HepG2 (cell line): Measurements from ENCODE around the gene ARAP1. TPM values are rescaled to one million over a fixed set of nuclear protein-coding genes. Genes with fewer than 3 reads are reported as not detected.

Experiments
- ASH2L ChIP-seq: fragments of 300-600, 200-600 bp; sonication (generic); IDR thresholded peaks from 2 replicates; pipeline ENCODE4 v1.7.0; 2017; ENCODE audit warnings: low read depth, mild to moderate bottlenecking, moderate library complexity, mixed read lengths, low read length; ENCODE audit not compliant: insufficient read length
- DMAP1 ChIP-seq: IDR thresholded peaks from 2 replicates; pipeline ENCODE4 v1.6.1; 2016
- HBP1 ChIP-seq: IDR thresholded peaks from 2 replicates; pipeline ENCODE4 v1.6.1; 2016; ENCODE audit warnings: low read depth, control low read depth
- PAF1 ChIP-seq: IDR thresholded peaks from 2 replicates; pipeline ENCODE4 v1.6.1; 2016; ENCODE audit warnings: missing genetic modification reagents, missing compliant biosample characterization
- ZNF747 ChIP-seq: sonication (generic); formaldehyde crosslinking; IDR thresholded peaks from 2 replicates; pipeline ENCODE4 v1.8.1; 2023; ENCODE audit warnings: missing genetic modification reagents, mild to moderate bottlenecking, borderline replicate concordance
- ZNF841 ChIP-seq: sonication (generic); formaldehyde crosslinking; IDR thresholded peaks from 2 replicates; pipeline ENCODE4 v1.8.1; 2023; ENCODE audit warnings: missing genetic modification reagents, borderline replicate concordance
- polyA plus RNA-seq, 8 experiments: library from polyadenylated mRNA; depleted of rRNA in 3 of 8; stranded (reverse) in 7 of 8; unstranded in 1 of 8; fragments of >200 nt; fragmentation: Illumina TruSeq in 4 of 8; extraction: Trizol in 4 of 8; gene quantifications; 2 replicates each; pipeline versions ENCODE4 v1.2.1 to v1.2.3, GENCODE V29; 2011 to 2016; ENCODE audit warnings: low read depth in 4 of 8, missing spikeins in 1 of 8, mixed read lengths in 1 of 8; ENCODE audit not compliant: insufficient read depth in 1 of 8
- total RNA-seq, 5 experiments: library from RNA; depleted of rRNA; stranded (reverse); fragments of >200 nt; fragmentation: Illumina TruSeq; extraction: Trizol; gene quantifications; 2 replicates each; pipeline ENCODE4 v1.2.3, GENCODE V29; 2016; ENCODE audit warnings: low read depth in 1 of 5
- TF ChIP-seq, protein P1 (sequence below): sonication (generic); formaldehyde crosslinking; IDR thresholded peaks from 2 replicates; pipeline ENCODE4 v1.4.0; 2020; ENCODE audit warnings: mild to moderate bottlenecking, missing genetic modification reagents
- TF ChIP-seq, protein P2 (sequence below), 2 experiments: sonication (generic) in 1 of 2; formaldehyde crosslinking in 1 of 2; IDR thresholded peaks; 2 replicates each; pipeline versions ENCODE4 v1.6.1 to v1.9.0; 2014 to 2022; ENCODE audit warnings: antibody characterized with exemption in 1 of 2, borderline replicate concordance in 1 of 2, inconsistent platforms in 1 of 2, low read depth in 1 of 2, missing genetic modification reagents in 1 of 2

The ARAP1 gene
- total and polyA plus RNA-seq, 2 of the 13 experiments (the other 11 are each of a cell fraction or from before 2014, with no cell fraction given): 43.2 to 55.5 TPM

GRCh38 chr11:72743321-72744221, 8.6 kb downstream of the ARAP1 start (continued):
- TF ChIP-seq, protein P1, sequence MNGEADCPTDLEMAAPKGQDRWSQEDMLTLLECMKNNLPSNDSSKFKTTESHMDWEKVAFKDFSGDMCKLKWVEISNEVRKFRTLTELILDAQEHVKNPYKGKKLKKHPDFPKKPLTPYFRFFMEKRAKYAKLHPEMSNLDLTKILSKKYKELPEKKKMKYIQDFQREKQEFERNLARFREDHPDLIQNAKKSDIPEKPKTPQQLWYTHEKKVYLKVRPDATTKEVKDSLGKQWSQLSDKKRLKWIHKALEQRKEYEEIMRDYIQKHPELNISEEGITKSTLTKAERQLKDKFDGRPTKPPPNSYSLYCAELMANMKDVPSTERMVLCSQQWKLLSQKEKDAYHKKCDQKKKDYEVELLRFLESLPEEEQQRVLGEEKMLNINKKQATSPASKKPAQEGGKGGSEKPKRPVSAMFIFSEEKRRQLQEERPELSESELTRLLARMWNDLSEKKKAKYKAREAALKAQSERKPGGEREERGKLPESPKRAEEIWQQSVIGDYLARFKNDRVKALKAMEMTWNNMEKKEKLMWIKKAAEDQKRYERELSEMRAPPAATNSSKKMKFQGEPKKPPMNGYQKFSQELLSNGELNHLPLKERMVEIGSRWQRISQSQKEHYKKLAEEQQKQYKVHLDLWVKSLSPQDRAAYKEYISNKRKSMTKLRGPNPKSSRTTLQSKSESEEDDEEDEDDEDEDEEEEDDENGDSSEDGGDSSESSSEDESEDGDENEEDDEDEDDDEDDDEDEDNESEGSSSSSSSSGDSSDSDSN (CRISPR knock-in tag): no peak
- TF ChIP-seq ZNF841 (CRISPR knock-in tag): no peak
- TF ChIP-seq, protein P2, sequence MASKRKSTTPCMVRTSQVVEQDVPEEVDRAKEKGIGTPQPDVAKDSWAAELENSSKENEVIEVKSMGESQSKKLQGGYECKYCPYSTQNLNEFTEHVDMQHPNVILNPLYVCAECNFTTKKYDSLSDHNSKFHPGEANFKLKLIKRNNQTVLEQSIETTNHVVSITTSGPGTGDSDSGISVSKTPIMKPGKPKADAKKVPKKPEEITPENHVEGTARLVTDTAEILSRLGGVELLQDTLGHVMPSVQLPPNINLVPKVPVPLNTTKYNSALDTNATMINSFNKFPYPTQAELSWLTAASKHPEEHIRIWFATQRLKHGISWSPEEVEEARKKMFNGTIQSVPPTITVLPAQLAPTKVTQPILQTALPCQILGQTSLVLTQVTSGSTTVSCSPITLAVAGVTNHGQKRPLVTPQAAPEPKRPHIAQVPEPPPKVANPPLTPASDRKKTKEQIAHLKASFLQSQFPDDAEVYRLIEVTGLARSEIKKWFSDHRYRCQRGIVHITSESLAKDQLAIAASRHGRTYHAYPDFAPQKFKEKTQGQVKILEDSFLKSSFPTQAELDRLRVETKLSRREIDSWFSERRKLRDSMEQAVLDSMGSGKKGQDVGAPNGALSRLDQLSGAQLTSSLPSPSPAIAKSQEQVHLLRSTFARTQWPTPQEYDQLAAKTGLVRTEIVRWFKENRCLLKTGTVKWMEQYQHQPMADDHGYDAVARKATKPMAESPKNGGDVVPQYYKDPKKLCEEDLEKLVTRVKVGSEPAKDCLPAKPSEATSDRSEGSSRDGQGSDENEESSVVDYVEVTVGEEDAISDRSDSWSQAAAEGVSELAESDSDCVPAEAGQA (IDR thresholded peaks at IDR 0.05; ENCODE audit: low read depth): no peak
- TF ChIP-seq, protein P2 (CRISPR knock-in tag; IDR thresholded peaks at IDR 0.05; ENCODE audit: borderline replicate concordance): no peak
- no peak for TF ChIP-seq ASH2L
- TF ChIP-seq DMAP1 (CRISPR knock-in tag): no peak
- TF ChIP-seq ZNF747 (CRISPR knock-in tag): no peak
- TF ChIP-seq HBP1: no peak
- no peak for TF ChIP-seq PAF1 (CRISPR knock-in tag)
